T47D (cell line): ENCODE measurements around the gene TTC14.
A peak's percentile ranks its signal among the peaks of the same experiment; 100 is the strongest.
"Not testable (repeated sequence)": the region's sequence is repeated elsewhere in the genome, so short reads cannot be mapped to it uniquely, and the experiment has no call there.

Experiments
- DNase-seq, 2 experiments: peaks; one replicate each; pipeline versions ENCODE4 v3.0.0 to v3.0.0-alpha.2; 2011 to 2012; ENCODE audit warnings: low read depth in 1 of 2, low spot score in 1 of 2
- JUND ChIP-seq: IDR thresholded peaks from 2 replicates; pipeline ENCODE4 v1.6.1; 2012; ENCODE audit warnings: low read depth
- in situ Hi-C: cut with HindIII; loops from 2 replicates; pipeline ENCODE4 v1.10.0; 2016; ENCODE audit warnings: low sequenced_read_pairs, low pct_unique_long_range_greater_than_20kb

Gene TTC14

GRCh38 chr3:180600473-180600872, 1.5 kb upstream of the TTC14 start:
- in situ Hi-C loops, result no loop called here
- TF ChIP-seq JUND, result no peak
- no peak for DNase-seq

DNA sequence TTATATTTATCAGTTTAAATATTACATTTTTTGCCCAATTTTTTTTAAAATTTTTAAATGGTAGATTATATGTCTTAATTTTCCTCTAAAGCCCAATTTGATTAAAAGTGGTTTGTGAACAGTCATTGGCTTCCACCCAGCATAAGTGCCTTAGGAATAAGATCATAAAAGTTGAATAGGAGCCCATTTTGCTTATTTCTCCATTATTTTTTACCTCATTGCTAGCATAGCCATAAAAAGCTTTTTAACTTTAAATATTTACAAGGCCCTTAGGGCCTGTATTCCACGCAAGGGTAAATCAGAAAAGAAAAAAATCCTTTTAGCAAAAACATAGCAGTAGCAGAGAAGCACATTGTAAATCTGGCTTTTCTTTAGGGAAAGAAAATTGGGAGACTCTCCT, 9.0 kb downstream of the TTC14 start:
- in situ Hi-C loops, result no loop called here
- no peak for TF ChIP-seq JUND
- no peak for DNase-seq

DNA sequence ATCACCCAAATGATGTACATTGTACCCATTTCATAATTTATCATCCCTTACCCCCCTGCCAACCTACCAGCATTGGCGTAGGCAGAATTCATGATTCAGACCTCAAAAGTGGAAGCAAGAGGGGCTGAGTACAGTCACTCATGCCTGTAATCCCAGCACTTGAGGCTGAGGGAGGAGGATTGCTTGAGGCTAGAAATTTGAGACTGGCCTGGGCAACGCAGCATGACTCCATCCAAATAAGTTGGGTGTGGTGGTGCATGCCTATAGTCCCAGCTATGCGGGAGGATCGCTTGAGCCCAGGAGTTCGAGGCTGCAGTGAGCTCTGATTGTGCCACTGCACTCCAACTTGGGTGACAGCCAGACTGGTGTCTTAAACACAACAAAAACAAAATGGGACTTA, 10.4 kb downstream of the TTC14 start:
- no peak for TF ChIP-seq JUND
- in situ Hi-C loops, result no loop called here
- no peak for DNase-seq

- no peak for TF ChIP-seq JUND
- in situ Hi-C loops, result no loop called here
- DNase-seq, result no peak
Measured at GRCh38 chr3:180615954-180616353, 14.0 kb downstream of the TTC14 start.

- in situ Hi-C loops, result no loop called here
- TF ChIP-seq JUND, result no peak
- DNase-seq, result no peak
Measured at GRCh38 chr3:180617049-180617448, 15.1 kb downstream of the TTC14 start.

- in situ Hi-C loops, result not testable (repeated sequence)
Measured at GRCh38 chr3:180618563-180618962, 16.6 kb downstream of the TTC14 start.

GRCh38 chr3:180619723-180620122, 17.8 kb downstream of the TTC14 start:
- in situ Hi-C loops, result no loop called here
- no peak for TF ChIP-seq JUND
- DNase-seq, result no peak

More at GRCh38 chr3:180618563-180618962, 16.6 kb downstream of the TTC14 start:
- DNase-seq, result not testable (repeated sequence)

DNA sequence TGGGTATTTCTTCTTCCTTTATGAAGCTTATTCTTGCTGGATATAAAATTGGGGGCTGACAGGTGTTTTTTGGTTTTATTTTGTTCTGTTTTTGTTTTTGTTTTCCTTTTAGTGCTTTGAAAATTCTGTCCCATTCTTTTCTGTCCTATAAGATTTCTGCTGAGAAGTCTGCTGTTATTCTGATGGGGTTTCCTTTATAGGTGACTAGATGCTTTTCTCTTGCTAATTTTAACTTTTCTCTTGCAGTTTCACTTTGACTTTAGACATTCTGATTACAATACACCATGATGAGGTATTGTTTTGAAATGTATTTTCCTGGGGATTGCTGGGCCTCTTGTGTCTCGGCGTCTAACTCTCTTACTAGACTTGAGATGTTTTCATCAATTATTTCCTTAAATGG, 22.8 kb downstream of the TTC14 start:
- TF ChIP-seq JUND, result no peak
- DNase-seq, result no peak
- in situ Hi-C loops, result no loop called here

GRCh38 chr3:180626844-180627243, 24.9 kb downstream of the TTC14 start:
- TF ChIP-seq JUND, result no peak
- in situ Hi-C loops, result no loop called here

DNA sequence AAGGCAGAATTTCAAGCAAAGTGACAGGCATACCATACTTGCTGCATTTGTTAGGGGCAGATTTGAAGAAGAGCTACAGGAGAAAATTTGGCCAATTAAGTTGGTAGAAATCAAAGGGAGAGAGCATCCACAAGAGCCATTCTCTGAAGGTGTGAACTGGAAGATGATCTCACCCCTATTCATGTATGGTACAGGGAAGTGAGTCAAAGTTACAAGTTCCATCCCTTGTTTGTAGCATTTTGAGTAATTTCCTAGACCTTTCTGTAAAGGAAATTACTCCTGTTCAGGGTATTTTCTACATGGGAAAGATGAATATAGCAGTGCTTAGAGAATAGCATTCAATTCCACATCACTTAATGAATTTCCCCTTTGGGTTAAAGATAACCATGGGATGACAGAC, 28.4 kb downstream of the TTC14 start:
- no peak for DNase-seq
- in situ Hi-C loops, result no loop called here
- TF ChIP-seq JUND, result no peak

More at GRCh38 chr3:180626844-180627243, 24.9 kb downstream of the TTC14 start:
- DNase-seq, result no peak

- no peak for TF ChIP-seq JUND
- DNase-seq, result no peak
- in situ Hi-C loops, result no loop called here
Measured at GRCh38 chr3:180631317-180631716, 29.4 kb downstream of the TTC14 start.

DNA sequence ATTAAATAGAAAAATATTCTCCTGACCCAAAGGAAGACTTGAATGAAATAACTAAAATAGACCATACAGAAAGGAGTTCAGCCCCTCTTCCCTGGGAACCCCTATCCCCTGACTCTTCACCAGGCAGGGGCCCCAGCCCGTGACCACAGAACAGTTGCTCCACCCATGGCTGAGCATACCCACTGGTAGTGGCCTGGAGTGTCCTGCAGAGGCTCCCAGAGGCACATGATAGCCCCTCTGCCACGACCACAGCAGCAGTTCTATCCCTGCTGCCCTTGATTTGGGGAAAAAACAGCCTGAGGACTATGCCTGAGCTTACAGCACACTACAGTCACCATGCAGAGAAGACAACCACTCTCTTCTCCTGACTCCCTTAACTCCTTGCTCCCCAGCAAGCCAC, 31.8 kb downstream of the TTC14 start:
- TF ChIP-seq JUND, result no peak
- no peak for DNase-seq
- in situ Hi-C loops, result no loop called here

- no peak for DNase-seq
- TF ChIP-seq JUND, result no peak
- in situ Hi-C loops, result no loop called here
Measured at GRCh38 chr3:180640987-180641386, 39.0 kb downstream of the TTC14 start.

DNA sequence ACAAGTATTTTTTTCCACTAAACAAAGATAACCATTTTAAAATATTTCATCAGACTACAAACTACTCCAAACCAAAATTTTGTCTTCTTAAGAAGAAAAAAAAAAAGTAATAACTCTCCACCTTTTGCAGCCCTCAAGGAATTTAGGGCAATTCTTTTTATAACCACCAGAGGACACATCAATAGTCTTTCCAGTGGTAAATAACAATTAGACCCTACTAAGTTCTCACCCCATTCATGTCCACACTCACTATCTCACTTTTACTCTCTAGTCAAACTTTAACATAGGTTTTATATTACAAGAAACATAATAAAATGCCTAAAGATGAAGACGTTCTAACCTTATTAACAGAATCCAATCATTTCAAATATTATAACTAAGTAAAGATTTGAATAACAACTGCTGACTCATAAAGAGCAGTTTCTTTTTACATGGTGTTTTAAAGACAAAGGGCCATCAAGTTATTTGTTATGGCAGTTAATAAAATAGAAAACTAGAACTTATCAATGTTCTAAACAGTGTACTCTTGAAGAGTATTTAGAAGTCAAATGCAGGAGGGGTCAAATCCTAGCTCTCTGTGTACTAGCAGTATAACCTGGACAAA, 44.3 kb downstream of the TTC14 start:
- DNase-seq, result peak in 1 of 2 experiments; percentile 19
- TF ChIP-seq JUND, result no peak
- in situ Hi-C loops, result no loop called here
